Lung (tissue), 12 donors: Measurements from ENCODE around the gene PRSS1. TPM values are rescaled to one million over a fixed set of nuclear protein-coding genes. Genes with fewer than 3 reads are reported as not detected.

Source experiments
- ATAC-seq: fragments of 200-7000 bp; cut with Tn5 transposase; one replicate; pipeline ENCODE4 v1.9.1; 2020; ENCODE audit warnings: moderate number of reproducible peaks; ENCODE audit not compliant: insufficient read depth, low FRiP score
- DNase-seq, 3 donors: peaks; one replicate each; pipeline ENCODE4 v3.0.0-alpha.2; 2013 to 2017
- H3K27ac ChIP-seq, 2 donors: one replicate each; pipeline ENCODE4 v1.5.1; 2013; ENCODE audit warnings: mild to moderate bottlenecking in 2 of 2, moderate library complexity in 2 of 2, control low read depth in 1 of 2, inconsistent platforms in 1 of 2, low read depth in 1 of 2, low read length in 1 of 2
- H3K27me3 ChIP-seq, 3 donors: one replicate each; pipeline ENCODE4 v1.5.1; 2013; ENCODE audit warnings: low read length in 2 of 3; ENCODE audit not compliant: control insufficient read depth in 3 of 3, insufficient read depth in 3 of 3
- H3K36me3 ChIP-seq, 4 donors: one replicate each; pipeline ENCODE4 v1.5.1; 2013; ENCODE audit warnings: low read length in 4 of 4, mild to moderate bottlenecking in 1 of 4, moderate library complexity in 1 of 4; ENCODE audit not compliant: control insufficient read depth in 4 of 4, insufficient read depth in 4 of 4
- H3K4me1 ChIP-seq, 5 donors: one replicate each; pipeline ENCODE4 v1.5.1; 2013; ENCODE audit warnings: low read length in 5 of 5, mild to moderate bottlenecking in 2 of 5, moderate library complexity in 1 of 5; ENCODE audit not compliant: control insufficient read depth in 5 of 5, insufficient read depth in 5 of 5
- H3K4me3 ChIP-seq: one replicate; pipeline ENCODE4 v1.5.1; 2013; ENCODE audit warnings: mild to moderate bottlenecking, control low read depth, moderate library complexity
- H3K9ac ChIP-seq, 2 donors: one replicate each; pipeline ENCODE4 v1.5.1; 2013; ENCODE audit warnings: low read length in 2 of 2, control low read depth in 1 of 2; ENCODE audit not compliant: insufficient read depth in 1 of 2
- H3K9me3 ChIP-seq, 4 donors: one replicate each; pipeline ENCODE4 v1.5.1; 2013; ENCODE audit warnings: low read length in 3 of 4, mild to moderate bottlenecking in 1 of 4, moderate library complexity in 1 of 4; ENCODE audit not compliant: control insufficient read depth in 4 of 4, insufficient read depth in 3 of 4
- WGBS, 2 donors: extraction: QIAGEN DNeasy Blood & Tissue Kit; methylation state at CpG; one replicate each; pipeline ENCODE4 v1.1.7; 2013; 5-methylcytosine and 5-hydroxymethylcytosine counted together
- polyA plus RNA-seq, 2 donors: library from polyadenylated mRNA; stranded (reverse); fragments of 200-250 nt; gene quantifications; one replicate each; pipeline ENCODE4 v1.2.1, GENCODE V29; 2013
- total RNA-seq, 2 donors: library from RNA; depleted of rRNA in 1 of 2; stranded (reverse); fragments of >200 nt in 1 of 2; gene quantifications; one replicate each; pipeline ENCODE4 v1.2.1, GENCODE V29; 2014 to 2021
- TF ChIP-seq, protein P1 (sequence below): IDR thresholded peaks from 2 replicates; pipeline ENCODE4 v1.5.1; 2012; ENCODE audit warnings: mild to moderate bottlenecking; ENCODE audit errors: control extremely low read depth, extremely low read depth
- donor health status: control.
- donor health status: control.
- donor health status: Bipolar disorder and iron deficiency.
- donor health status: healthy.
- donor health status: DM: yes; HTN: yes; CAD: no.

The PRSS1 gene
- total and polyA plus RNA-seq, 4 donors: 0.41 to 16.8 (median 1.1) TPM; not detected in 1

DNA sequence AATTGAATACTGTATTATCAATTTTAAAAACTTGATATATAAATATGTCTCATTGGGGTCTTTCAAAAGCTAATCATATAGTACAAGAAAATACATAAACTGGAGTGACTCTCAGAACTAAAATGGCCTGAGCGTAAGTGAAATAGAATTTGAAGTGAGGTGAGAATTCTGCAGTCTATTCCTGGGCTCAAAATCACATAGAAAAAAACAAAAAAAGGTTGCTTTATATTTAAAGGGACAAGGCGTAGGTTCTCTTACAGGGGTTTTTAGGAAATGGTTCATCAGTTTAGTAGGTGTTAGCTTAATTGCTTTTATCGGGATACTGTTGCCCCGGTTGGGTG, 36.7 kb upstream of the PRSS1 start:
- TF ChIP-seq, protein P1, sequence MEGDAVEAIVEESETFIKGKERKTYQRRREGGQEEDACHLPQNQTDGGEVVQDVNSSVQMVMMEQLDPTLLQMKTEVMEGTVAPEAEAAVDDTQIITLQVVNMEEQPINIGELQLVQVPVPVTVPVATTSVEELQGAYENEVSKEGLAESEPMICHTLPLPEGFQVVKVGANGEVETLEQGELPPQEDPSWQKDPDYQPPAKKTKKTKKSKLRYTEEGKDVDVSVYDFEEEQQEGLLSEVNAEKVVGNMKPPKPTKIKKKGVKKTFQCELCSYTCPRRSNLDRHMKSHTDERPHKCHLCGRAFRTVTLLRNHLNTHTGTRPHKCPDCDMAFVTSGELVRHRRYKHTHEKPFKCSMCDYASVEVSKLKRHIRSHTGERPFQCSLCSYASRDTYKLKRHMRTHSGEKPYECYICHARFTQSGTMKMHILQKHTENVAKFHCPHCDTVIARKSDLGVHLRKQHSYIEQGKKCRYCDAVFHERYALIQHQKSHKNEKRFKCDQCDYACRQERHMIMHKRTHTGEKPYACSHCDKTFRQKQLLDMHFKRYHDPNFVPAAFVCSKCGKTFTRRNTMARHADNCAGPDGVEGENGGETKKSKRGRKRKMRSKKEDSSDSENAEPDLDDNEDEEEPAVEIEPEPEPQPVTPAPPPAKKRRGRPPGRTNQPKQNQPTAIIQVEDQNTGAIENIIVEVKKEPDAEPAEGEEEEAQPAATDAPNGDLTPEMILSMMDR: no peak
- Histone ChIP-seq H3K4me1 (no peaks in the 10 kb centered on the region), H3K9ac (no peak overlapping the region), H3K27me3 (no peaks in the 10 kb centered on the region), H3K9me3 (peaks cover 0 to 3% (median 0%) of the 10 kb centered on the region in 4 donors), H3K4me3 (no peak overlapping the region), H3K36me3 (no peaks in the 10 kb centered on the region), H3K27ac (no peak overlapping the region)
- no peak for DNase-seq
- WGBS, 2 donors: 83 to 86% methylated on average over 4 of the region's 4 CpGs
- no peak for ATAC-seq

DNA sequence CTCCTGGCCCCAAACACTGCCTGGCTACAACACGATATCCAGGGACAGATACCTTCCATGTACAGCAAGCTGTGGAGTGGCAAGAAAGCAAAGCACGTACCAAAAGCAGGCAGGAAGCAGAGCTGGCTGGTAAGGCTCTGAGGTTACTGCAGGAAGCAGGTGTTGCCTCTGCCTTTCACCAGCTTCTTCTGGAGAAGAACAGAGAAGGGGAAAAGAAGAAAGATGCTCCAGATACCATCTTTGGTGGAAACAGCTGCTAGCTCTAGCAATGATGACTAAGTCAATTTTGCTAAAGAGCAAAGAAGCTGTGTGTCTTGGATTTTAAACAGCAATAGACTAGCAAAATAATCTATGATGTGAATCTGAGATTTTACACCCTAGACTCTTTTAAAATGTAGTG, 34.9 kb upstream of the PRSS1 start:
- Histone ChIP-seq H3K4me3 (no peak overlapping the region), H3K27ac (no peak overlapping the region), H3K27me3 (no peaks in the 10 kb centered on the region), H3K36me3 (no peaks in the 10 kb centered on the region), H3K9me3 (peaks cover 0 to 3% (median 0%) of the 10 kb centered on the region in 4 donors), H3K9ac (no peak overlapping the region), H3K4me1 (no peaks in the 10 kb centered on the region)
- TF ChIP-seq, protein P1: no peak
- WGBS, 2 donors: 8 to 33% methylated on average over 2 of the region's 2 CpGs
- ATAC-seq (no peak), DNase-seq (no peak)

DNA sequence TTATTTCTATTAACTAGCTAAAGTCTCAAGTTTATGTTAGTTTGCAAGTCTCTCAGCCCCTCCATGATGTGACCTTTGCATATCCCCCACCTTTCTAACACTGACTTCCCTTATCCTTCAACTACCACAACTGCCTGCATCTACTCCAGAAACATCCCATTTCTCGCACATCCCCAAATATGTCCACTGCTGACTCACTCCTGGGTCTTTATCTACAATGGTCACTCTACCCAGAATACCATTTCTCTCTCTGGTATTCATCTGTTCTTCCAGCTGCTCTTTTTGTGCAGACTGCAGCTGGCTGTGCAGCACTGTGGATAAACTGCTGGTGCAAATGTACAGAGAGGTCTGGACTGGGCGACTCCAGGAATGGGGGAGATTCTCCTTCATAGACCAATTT, 32.7 kb upstream of the PRSS1 start:
- ATAC-seq (no peak), DNase-seq (no peak)
- Histone ChIP-seq H3K36me3 (no peaks in the 10 kb centered on the region), H3K4me1 (no peaks in the 10 kb centered on the region), H3K27ac (no peak overlapping the region), H3K9me3 (peaks cover 0 to 3% (median 0%) of the 10 kb centered on the region in 4 donors), H3K27me3 (no peaks in the 10 kb centered on the region), H3K4me3 (no peak overlapping the region), H3K9ac (no peak overlapping the region)
- TF ChIP-seq, protein P1: no peak
- WGBS, 2 donors: 19 to 31% methylated on average over 2 of the region's 2 CpGs

DNA sequence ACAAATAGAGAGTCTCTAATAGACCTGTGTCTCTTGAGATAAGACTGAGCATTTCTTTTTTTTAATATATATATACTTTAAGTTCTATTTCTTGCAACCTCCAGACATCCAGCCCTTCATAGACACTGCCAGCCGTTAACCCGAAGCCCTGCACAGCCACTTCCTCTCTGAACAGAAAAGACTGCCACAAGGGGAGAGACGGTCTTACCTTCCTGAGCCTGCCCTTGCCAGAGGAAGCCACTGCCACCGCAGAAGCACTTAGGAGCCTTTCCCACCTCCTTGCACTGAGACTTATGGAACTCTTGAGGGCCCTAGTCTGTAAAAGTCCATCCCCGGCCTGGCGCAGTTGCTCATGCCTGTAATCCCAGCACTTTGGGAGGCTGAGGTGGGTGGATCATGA, 31.8 kb upstream of the PRSS1 start:
- Histone ChIP-seq H3K4me3 (no peak overlapping the region), H3K27me3 (no peaks in the 10 kb centered on the region), H3K9me3 (peaks cover 0 to 3% (median 0%) of the 10 kb centered on the region in 4 donors), H3K36me3 (no peaks in the 10 kb centered on the region), H3K4me1 (no peaks in the 10 kb centered on the region), H3K9ac (no peak overlapping the region), H3K27ac (no peak overlapping the region)
- ATAC-seq (no peak), DNase-seq (no peak)
- 28 to 58% methylated on average over 6 of the region's 6 CpGs for WGBS, 2 donors
- TF ChIP-seq, protein P1: no peak
